Tibial artery (tissue), 4 donors: ENCODE results near the gene DDN.

Experiments used
- DNase-seq, 2 donors: peaks; one replicate each; pipeline ENCODE4 v3.0.0-alpha.2; 2019
- H3K27ac ChIP-seq, 2 donors: fragments of 200-600 bp; sonication (generic) in 1 of 2; 1 replicate in 1 of 2; 2 replicates in 1 of 2; pipeline ENCODE4 v1.5.1; 2018 to 2019; ENCODE audit warnings: mild to moderate bottlenecking in 1 of 2
- H3K27me3 ChIP-seq, 2 donors: fragments of 200-600 bp; sonication (generic) in 1 of 2; one replicate each; pipeline versions ENCODE4 v1.5.1 to v1.6.0; 2016 to 2019
- H3K36me3 ChIP-seq, 3 donors: fragments of 200-600 bp; sonication (generic) in 2 of 3; one replicate each; pipeline ENCODE4 v1.5.1; 2016 to 2019; ENCODE audit warnings: mild to moderate bottlenecking in 2 of 3
- H3K4me1 ChIP-seq, 4 donors: fragments of 200-600 bp; sonication (generic) in 2 of 4; 1 replicate in 3 of 4; 2 replicates in 1 of 4; pipeline ENCODE4 v1.5.1; 2016 to 2019
- H3K4me3 ChIP-seq, 2 donors: fragments of 200-600 bp; sonication (generic) in 1 of 2; 1 replicate in 1 of 2; 2 replicates in 1 of 2; pipeline ENCODE4 v1.5.1; 2018 to 2019; ENCODE audit warnings: mild to moderate bottlenecking in 2 of 2
- H3K9me3 ChIP-seq, 3 donors: fragments of 200-600 bp; sonication (generic) in 1 of 3; one replicate each; pipeline ENCODE4 v1.5.1; 2016 to 2019
- intact Hi-C: fragments of 100-400 bp; cut with DNase I; formaldehyde crosslinking; loops from one replicate; pipeline ENCODE4 v1.15.0; 2023; ENCODE audit warnings: low total_unique reads
- TF ChIP-seq, protein P1 (sequence below), 2 experiments: fragments of 200-600 bp in 1 of 2; fragments of 450-650 bp in 1 of 2; IDR thresholded peaks; one replicate each; pipeline ENCODE4 v1.5.1; 2017 to 2019; ENCODE audit warnings: antibody characterized with exemption in 2 of 2, mild to moderate bottlenecking in 1 of 2, moderate library complexity in 1 of 2

The DDN gene

DNA sequence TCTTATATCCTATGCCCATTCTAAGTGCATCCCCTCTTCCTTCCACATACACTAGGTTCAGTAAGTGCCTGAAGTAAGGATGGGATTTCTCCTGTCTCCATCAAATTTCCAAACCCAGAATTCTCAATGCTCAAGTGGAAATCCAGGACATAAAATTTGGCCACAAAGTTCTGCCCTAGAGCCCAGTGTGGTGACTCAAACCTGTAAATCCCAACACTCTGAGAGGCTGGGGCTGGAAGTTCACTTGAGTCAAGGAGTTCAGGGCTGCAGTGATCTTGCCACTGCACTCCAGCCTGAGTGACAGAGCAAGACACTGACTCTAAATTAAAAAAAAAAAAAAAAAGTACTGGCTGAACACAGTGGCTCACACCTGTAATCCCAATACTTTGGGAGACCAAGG, 37.4 kb downstream of the DDN start:
- Histone ChIP-seq H3K36me3 (no peaks in the 10 kb centered on the region), H3K9me3 (no peaks in the 10 kb centered on the region), H3K27me3 (peaks cover 0 to 9% of the 10 kb centered on the region in 2 donors), H3K4me1 (peaks cover 0 to 6% (median 2%) of the 10 kb centered on the region in 4 donors), H3K4me3 (no peak overlapping the region), H3K27ac (no peak overlapping the region)
- no peak for DNase-seq
- intact Hi-C loops = no loop called here
- TF ChIP-seq, protein P1, sequence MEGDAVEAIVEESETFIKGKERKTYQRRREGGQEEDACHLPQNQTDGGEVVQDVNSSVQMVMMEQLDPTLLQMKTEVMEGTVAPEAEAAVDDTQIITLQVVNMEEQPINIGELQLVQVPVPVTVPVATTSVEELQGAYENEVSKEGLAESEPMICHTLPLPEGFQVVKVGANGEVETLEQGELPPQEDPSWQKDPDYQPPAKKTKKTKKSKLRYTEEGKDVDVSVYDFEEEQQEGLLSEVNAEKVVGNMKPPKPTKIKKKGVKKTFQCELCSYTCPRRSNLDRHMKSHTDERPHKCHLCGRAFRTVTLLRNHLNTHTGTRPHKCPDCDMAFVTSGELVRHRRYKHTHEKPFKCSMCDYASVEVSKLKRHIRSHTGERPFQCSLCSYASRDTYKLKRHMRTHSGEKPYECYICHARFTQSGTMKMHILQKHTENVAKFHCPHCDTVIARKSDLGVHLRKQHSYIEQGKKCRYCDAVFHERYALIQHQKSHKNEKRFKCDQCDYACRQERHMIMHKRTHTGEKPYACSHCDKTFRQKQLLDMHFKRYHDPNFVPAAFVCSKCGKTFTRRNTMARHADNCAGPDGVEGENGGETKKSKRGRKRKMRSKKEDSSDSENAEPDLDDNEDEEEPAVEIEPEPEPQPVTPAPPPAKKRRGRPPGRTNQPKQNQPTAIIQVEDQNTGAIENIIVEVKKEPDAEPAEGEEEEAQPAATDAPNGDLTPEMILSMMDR (IDR thresholded peaks at IDR 0.05) = no peak

DNA sequence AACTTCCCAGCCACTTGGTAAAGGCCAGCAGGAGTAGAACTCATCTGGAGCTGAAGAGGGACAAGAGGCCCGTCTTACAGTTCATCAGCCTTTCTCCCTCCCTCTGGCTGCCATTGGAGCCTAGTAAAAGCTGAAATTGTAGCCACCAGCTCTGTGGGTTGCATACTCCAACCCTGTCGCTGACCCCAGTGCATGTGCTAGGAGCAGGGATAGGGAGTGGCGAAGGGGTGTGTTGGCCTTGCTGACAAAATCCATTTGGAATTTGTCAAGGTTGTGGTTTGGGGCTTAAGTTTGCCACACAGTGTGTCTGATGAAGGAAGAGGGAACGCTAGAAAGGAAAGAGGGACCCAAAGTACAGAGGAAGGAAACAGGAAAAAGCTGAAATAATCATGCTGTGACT, 37.8 kb downstream of the DDN start:
- peaks cover 0 to 9% of the 10 kb centered on the region in 2 donors for H3K27me3 ChIP-seq

DNA sequence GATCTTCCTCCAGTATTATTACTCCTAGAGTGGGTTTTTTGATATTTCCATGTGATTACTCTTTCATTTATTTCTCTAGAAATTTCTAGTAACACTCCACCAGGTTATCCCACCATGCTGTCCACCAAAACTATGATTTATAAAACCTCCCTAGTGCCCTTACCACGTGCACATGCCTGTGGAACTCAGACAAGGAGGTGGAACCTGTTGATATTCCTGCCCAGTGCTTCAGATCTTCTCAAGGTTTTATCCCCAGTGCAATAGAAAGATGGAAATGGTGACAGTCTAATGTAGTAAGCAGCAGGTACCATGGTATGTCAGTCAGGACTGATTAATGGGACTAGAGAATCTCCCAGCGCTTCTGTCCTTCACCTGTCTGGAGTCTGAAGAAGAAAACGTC, 38.3 kb downstream of the DDN start:
- TF ChIP-seq, protein P1 (IDR thresholded peaks at IDR 0.05) = no peak
- Histone ChIP-seq H3K4me1 (peaks cover 0 to 11% (median 5%) of the 10 kb centered on the region in 4 donors), H3K9me3 (no peaks in the 10 kb centered on the region), H3K27ac (no peak overlapping the region), H3K27me3 (peaks cover 0 to 4% of the 10 kb centered on the region in 2 donors), H3K4me3 (no peak overlapping the region), H3K36me3 (no peaks in the 10 kb centered on the region)
- DNase-seq = no peak
- intact Hi-C loops = no loop called here

More for the DNA sequence above, 37.8 kb downstream of the DDN start:
- H3K4me3 ChIP-seq = no peak overlapping the region
- no peak for DNase-seq
- H3K4me1 ChIP-seq = peaks cover 0 to 6% (median 2%) of the 10 kb centered on the region in 4 donors
- H3K27ac ChIP-seq = no peak overlapping the region
- TF ChIP-seq, protein P1 (IDR thresholded peaks at IDR 0.05) = no peak
- H3K36me3 ChIP-seq = no peaks in the 10 kb centered on the region
- no peaks in the 10 kb centered on the region for H3K9me3 ChIP-seq
- intact Hi-C loops = no loop called here

DNA sequence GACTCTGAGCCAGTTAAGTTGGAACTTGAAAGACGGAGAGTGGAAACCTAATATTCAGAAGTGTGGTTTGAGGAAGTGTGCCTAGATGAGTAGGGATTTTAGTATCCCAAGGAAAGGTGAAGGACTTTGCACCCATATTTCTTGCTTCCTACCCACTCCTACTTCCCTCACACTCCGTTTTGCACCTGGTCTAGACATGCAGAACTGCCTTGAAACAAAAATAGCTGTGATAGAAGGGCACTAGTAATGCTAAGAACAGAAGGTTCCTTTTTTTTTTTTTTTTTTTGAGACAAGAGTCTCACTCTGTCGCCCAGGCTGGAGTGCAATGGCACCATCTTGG, 41.2 kb downstream of the DDN start:
- TF ChIP-seq, protein P1 (IDR thresholded peaks at IDR 0.05) = no peak
- Histone ChIP-seq H3K4me3 (peak overlapping the region; percentile 83 to 100), H3K27ac (peak overlapping the region in 1 of 2 donors; percentile 82), H3K27me3 (peaks cover 0 to 3% of the 10 kb centered on the region in 2 donors), H3K4me1 (peaks cover 0 to 19% (median 11%) of the 10 kb centered on the region in 4 donors), H3K9me3 (no peaks in the 10 kb centered on the region), H3K36me3 (peaks cover 0 to 3% (median 0%) of the 10 kb centered on the region in 3 donors)
- intact Hi-C loops = no loop called here
- no peak for DNase-seq

DNA sequence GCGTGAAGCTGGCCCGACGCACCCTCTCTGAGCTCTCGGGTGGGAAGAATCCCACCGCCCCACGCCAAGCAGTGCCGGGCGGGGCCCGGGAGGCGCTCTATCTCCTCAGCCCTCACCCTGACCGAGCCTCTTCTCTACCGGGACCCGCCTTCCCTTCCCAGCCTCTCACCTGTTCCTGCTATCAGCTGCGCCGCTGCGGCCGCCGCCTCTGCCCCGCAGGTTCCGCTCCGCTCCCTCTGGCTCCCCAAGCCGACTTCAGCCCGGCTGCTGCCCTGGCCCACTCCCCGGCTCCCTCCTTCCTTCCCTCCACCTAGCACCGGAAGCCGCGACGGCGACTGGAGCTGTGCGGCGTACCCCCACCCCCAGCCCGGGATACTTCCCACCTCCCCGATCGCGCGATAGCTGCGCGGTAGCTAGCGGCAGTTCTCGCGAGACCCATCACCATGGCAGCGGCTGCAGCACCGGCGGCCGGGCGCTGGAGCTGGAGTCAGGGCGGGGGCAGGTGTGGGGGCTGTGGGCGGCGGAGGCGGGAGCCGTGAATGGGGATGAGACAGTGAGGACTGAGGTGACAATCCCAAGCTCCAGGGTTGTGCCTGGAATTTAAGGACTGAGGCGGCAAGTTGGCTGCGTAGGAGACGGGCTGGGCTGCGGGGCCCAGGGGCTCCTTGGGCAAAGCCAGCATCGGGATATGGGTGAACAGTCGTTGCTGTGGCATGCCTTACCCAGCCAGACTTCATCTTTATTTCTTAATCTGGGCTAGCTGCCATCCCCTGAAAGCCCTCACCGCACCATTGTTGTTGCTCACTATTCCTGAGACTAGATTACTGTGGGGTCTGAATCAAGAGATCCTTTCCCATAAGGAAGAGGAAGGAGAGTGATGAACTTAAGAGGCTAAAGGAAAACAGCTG, 41.8 kb downstream of the DDN start, which contains the start of gene ARF3:
Gene ARF3 (minus strand): TSS at position 347 of the 908 bp plus-strand sequence. CDS start 16,392 bp downstream, outside the sequence.
- Histone ChIP-seq H3K4me1 (peaks cover 0 to 19% (median 11%) of the 10 kb centered on the region in 4 donors), H3K4me3 (peak within 1 kb of the TSS; percentile 83 to 100), H3K27ac (peak within 1 kb of the TSS; percentile 82 to 86), H3K9me3 (no peaks in the 10 kb centered on the region), H3K27me3 (peaks cover 0 to 3% of the 10 kb centered on the region in 2 donors), H3K36me3 (peaks cover 0 to 9% (median 0%) of the 10 kb centered on the region in 3 donors)
- intact Hi-C loops = no loop called here
- peak; percentile 91 to 96 for DNase-seq
- TF ChIP-seq, protein P1 (IDR thresholded peaks at IDR 0.05) = no peak
